Measurements from ENCODE around the gene KCNQ1. TPM values are rescaled to one million over a fixed set of nuclear protein-coding genes. Genes with fewer than 3 reads are reported as not detected.

The KCNQ1 gene
- total and polyA plus RNA-seq, 2 donors: 6.3 to 9.1 TPM

DNA sequence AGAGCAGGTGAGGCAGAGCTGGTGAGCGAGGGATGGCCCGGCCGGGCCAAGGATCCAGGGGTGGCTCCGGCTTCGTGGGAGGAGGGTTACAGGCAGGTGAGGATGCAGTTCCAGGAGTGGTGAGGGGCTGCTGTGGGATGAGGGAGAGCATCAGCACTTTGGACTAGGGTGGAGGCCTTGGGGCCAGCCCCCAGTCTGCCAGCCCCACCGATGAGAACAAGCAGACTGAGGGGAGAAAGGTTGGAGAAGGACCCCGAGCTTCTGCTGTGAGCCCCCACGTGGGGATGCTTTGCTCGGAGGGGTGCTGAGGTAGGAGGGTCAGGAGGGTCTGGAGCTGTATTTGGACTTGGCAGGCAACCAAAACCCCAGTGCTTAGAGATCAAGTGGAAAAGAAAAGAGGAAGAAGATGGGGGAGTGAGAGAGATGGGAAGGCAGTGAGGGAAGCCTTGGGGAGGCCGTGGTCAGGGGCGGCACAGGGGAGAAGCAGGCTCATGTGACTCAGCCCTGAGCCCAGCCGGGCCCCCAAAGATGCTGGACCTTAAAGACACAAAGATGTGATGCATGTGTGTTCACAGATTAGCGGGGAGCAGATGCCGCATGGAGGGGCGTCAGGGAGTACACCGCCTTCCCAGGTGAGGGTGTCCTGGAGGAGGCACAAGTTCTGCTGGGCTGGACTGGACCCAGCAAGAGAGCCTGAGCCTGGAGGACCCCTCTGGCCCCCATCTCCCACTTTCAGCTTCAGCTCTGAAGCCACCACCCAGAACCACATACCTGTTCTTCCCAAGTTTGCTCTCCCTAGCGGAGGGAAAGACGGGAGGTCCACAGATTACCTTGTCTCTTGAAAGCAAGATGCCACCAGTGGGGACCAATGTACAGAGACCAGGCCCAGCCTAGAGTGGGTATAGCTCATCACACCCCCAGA is 349.5 kb downstream of the KCNQ1 start:
- no peak for DNase-seq (ENCODE audit: extremely low spot score)
- 87% methylated on average over 18 of the region's 18 CpGs for WGBS

DNA sequence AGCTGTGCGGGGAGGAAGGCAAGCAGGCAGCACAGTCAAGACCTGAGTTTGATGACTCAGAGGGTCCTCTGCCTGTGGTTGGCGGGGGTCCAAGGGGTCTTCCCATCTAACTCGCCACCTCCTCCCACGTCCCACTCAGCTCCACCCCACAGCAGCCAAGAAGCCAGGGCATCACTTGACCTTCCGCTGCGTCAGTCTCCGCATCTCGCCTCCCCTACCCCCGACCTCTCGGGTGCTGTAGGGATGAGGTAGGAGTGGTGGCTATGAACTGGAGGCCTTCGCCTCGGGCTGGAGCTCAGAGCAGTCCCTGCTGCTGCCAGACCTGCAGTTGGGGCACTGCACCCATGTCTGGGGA is 350.1 kb downstream of the KCNQ1 start:
- no peak for DNase-seq (ENCODE audit: extremely low spot score)
- Histone ChIP-seq H3K27ac (ENCODE audit: low read depth) (no peak overlapping the region), H3K4me3 (ENCODE audit: low read depth, low read length) (no peak overlapping the region), H3K4me1 (ENCODE audit: insufficient read depth) (no peaks in the 10 kb centered on the region), H3K36me3 (ENCODE audit: insufficient read depth) (no peaks in the 10 kb centered on the region)
- 91% methylated on average over 12 of the region's 12 CpGs for WGBS

More for the DNA sequence above, 349.5 kb downstream of the KCNQ1 start:
- Histone ChIP-seq H3K27ac (ENCODE audit: low read depth) (no peak overlapping the region), H3K4me1 (ENCODE audit: insufficient read depth) (no peaks in the 10 kb centered on the region), H3K36me3 (ENCODE audit: insufficient read depth) (no peaks in the 10 kb centered on the region), H3K4me3 (ENCODE audit: low read depth, low read length) (no peak overlapping the region)

GRCh38 chr11:2795491-2795991 is 350.7 kb downstream of the KCNQ1 start:
- H3K27ac ChIP-seq (ENCODE audit: low read depth): no peak overlapping the region
- no peak for DNase-seq (ENCODE audit: extremely low spot score)
- no peaks in the 10 kb centered on the region for H3K36me3 ChIP-seq (ENCODE audit: insufficient read depth)
- no peak overlapping the region for H3K4me3 ChIP-seq (ENCODE audit: low read depth, low read length)
- 95% methylated on average over 10 of the region's 10 CpGs for WGBS
- no peaks in the 10 kb centered on the region for H3K4me1 ChIP-seq (ENCODE audit: insufficient read depth)

DNA sequence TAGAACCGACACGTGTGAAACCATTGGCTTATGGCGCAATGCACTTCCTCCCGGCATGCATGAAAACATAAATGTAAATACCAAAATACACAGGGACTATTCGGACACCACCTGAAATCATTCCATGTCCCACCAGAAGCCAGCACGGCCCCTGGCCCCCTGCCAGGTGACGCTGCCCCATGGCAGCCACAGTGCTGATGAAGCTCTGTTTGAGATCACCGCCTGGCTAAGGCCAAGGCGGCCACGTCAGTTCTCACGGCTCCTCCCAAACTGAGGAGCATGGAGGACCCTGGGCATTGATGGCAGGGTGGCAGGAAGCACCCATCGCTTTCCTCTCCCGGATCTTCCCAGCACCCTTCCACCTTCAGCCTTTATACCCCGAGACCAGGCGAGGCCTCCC is 351.3 kb downstream of the KCNQ1 start:
- H3K27ac ChIP-seq (ENCODE audit: low read depth): no peak overlapping the region
- no peaks in the 10 kb centered on the region for H3K36me3 ChIP-seq (ENCODE audit: insufficient read depth)
- 94% methylated on average over 15 of the region's 15 CpGs for WGBS
- no peak overlapping the region for H3K4me3 ChIP-seq (ENCODE audit: low read depth, low read length)
- H3K4me1 ChIP-seq (ENCODE audit: insufficient read depth): no peaks in the 10 kb centered on the region
- DNase-seq (ENCODE audit: extremely low spot score): no peak

DNA sequence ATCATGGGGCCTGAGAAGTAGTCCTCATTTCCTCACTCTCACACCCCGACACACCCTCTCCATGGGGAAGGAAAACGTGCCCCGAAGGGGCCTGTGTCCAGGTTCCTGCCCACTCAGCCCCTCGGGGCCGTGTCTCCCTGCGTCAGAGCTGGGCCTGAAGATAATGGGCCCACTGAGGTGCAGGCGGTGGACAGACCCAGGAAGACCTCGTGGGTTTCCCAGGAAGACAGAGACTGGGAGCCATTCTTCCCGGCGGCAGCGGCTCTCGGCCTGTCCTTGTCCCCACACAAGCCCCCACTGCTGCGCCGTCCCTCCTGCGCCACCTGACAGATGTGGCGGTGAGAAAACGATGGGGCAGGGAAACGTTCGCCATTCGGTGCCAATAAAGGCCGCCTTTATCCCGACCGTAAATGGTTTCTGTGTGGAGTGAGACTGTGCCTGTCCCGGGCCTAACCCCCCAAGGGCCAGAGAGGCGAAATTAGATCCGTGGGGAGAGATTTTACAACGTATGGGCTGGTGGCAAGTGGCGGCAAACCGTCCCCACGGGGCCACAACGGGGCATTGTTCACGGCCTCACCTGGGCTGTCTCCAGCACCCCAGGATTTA is 351.8 kb downstream of the KCNQ1 start:
- H3K4me1 ChIP-seq (ENCODE audit: insufficient read depth): no peaks in the 10 kb centered on the region
- H3K27ac ChIP-seq (ENCODE audit: low read depth): no peak overlapping the region
- WGBS: 89% methylated on average over 32 of the region's 32 CpGs
- DNase-seq (ENCODE audit: extremely low spot score): no peak
- H3K4me3 ChIP-seq (ENCODE audit: low read depth, low read length): no peak overlapping the region
- H3K36me3 ChIP-seq (ENCODE audit: insufficient read depth): no peaks in the 10 kb centered on the region

- H3K4me3 ChIP-seq (ENCODE audit: low read depth, low read length): no peak overlapping the region
- no peak for DNase-seq (ENCODE audit: extremely low spot score)
- H3K4me1 ChIP-seq (ENCODE audit: insufficient read depth): no peaks in the 10 kb centered on the region
- no peak overlapping the region for H3K27ac ChIP-seq (ENCODE audit: low read depth)
- H3K36me3 ChIP-seq (ENCODE audit: insufficient read depth): no peaks in the 10 kb centered on the region
- 84% methylated on average over 25 of the region's 25 CpGs for WGBS
Measured at GRCh38 chr11:2797121-2797711, 352.4 kb downstream of the KCNQ1 start.

DNA sequence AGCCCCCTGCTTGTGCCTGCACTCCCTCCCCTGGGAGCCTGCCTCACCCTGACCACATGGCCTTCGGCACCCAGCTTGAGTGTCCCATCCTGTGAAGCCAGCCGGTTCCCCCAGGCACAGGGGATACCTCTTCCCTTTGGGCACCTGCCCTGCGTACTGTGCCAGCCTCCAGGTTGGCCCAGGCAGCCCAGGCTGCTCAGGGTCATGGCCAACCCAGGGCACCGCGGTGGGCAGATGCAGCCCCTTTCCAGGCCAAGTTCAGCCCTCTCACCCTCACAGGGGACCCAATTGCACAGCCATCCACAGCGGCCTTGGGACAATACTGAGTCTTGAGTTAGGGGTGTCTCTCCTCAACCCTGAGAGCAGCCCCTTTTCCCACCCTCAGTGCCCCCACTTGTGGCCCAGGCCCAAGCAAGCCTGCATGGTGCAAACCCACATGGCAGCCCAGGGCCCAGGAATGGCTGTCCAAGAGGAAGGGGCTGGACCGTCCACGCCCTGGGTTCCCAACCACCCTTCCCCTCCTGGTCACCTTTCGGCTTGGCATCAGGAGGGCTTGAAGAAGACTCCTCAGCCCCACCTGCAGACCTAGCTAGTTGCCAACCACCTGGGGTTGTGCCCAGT is 353.0 kb downstream of the KCNQ1 start:
- no peak for DNase-seq (ENCODE audit: extremely low spot score)
- Histone ChIP-seq H3K27ac (ENCODE audit: low read depth) (no peak overlapping the region), H3K36me3 (ENCODE audit: insufficient read depth) (no peaks in the 10 kb centered on the region), H3K4me1 (ENCODE audit: insufficient read depth) (no peaks in the 10 kb centered on the region), H3K4me3 (ENCODE audit: low read depth, low read length) (no peak overlapping the region)
- 97% methylated on average over 9 of the region's 9 CpGs for WGBS

- no peak overlapping the region for H3K27ac ChIP-seq (ENCODE audit: low read depth)
- DNase-seq (ENCODE audit: extremely low spot score): no peak
- H3K4me3 ChIP-seq (ENCODE audit: low read depth, low read length): no peak overlapping the region
- WGBS: 96% methylated on average over 17 of the region's 17 CpGs
- no peaks in the 10 kb centered on the region for H3K36me3 ChIP-seq (ENCODE audit: insufficient read depth)
- H3K4me1 ChIP-seq (ENCODE audit: insufficient read depth): no peaks in the 10 kb centered on the region
Measured at GRCh38 chr11:2798951-2799761, 354.3 kb downstream of the KCNQ1 start.

GRCh38 chr11:2799881-2800654 is 355.3 kb downstream of the KCNQ1 start:
- no peaks in the 10 kb centered on the region for H3K4me1 ChIP-seq (ENCODE audit: insufficient read depth)
- no peaks in the 10 kb centered on the region for H3K36me3 ChIP-seq (ENCODE audit: insufficient read depth)
- H3K4me3 ChIP-seq (ENCODE audit: low read depth, low read length): no peak overlapping the region
- no peak for DNase-seq (ENCODE audit: extremely low spot score)
- H3K27ac ChIP-seq (ENCODE audit: low read depth): no peak overlapping the region
- 66% methylated on average over 15 of the region's 15 CpGs for WGBS

DNA sequence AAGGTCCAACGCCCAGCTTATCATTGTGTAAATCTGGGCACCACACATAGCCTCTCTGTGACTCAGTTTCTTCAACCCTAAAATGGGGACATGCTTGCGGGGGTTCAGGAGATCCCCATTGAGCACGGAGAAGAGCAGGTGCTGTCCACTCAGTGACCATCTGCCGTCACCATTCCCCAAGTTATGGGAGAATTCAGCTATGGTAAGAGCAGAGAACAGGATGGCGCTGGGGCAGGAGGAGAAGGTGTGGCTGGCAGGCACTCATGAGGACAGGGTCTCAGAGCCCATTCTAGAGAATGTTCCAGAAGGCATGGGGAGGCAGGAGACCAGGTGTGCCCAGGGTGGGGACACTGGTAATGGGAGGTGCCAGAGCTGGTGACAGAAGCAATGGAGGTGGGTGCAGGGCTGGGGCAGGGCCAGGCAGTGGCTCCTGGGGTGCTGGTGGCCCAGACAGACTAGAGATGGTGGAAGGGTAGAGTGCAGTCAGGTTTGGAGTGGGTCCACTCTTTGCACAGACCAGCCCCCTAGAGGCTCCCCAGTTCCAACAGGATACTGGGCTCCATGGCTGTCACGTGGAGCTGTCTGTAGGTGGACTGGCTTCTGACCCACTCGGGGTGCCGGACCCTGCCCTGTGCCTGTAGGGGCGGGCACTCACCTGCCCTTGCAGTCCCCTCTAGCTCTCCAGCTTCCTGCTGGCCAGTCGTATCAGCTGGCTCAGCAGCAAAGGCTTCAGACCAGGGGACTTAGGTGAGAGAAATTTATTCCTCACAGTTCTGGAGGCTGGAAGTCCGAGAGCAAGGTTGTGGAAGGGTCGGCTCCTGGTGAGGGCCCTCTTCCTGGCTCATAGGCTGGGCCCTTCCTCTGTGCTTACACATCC is 356.1 kb downstream of the KCNQ1 start:
- DNase-seq (ENCODE audit: extremely low spot score): no peak
- H3K27ac ChIP-seq (ENCODE audit: low read depth): no peak overlapping the region
- 93% methylated on average over 12 of the region's 12 CpGs for WGBS
- H3K4me3 ChIP-seq (ENCODE audit: low read depth, low read length): no peak overlapping the region
- H3K4me1 ChIP-seq (ENCODE audit: insufficient read depth): no peaks in the 10 kb centered on the region
- H3K36me3 ChIP-seq (ENCODE audit: insufficient read depth): no peaks in the 10 kb centered on the region

- Histone ChIP-seq H3K4me3 (ENCODE audit: low read depth, low read length) (no peak overlapping the region), H3K27ac (ENCODE audit: low read depth) (no peak overlapping the region), H3K36me3 (ENCODE audit: insufficient read depth) (no peaks in the 10 kb centered on the region), H3K4me1 (ENCODE audit: insufficient read depth) (no peaks in the 10 kb centered on the region)
- no peak for DNase-seq (ENCODE audit: extremely low spot score)
- 91% methylated on average over 22 of the region's 22 CpGs for WGBS
Measured at GRCh38 chr11:2801711-2802388, 357.0 kb downstream of the KCNQ1 start.

All from urinary bladder (tissue), 4 donors.